ENCODE data around the gene SNAP23. TPM values are rescaled to one million over a fixed set of nuclear protein-coding genes. Genes with fewer than 3 reads are reported as not detected.

Gene SNAP23
- total and polyA plus RNA-seq, 2 experiments from 2014 or later = 13.3 to 31.2 TPM

DNA sequence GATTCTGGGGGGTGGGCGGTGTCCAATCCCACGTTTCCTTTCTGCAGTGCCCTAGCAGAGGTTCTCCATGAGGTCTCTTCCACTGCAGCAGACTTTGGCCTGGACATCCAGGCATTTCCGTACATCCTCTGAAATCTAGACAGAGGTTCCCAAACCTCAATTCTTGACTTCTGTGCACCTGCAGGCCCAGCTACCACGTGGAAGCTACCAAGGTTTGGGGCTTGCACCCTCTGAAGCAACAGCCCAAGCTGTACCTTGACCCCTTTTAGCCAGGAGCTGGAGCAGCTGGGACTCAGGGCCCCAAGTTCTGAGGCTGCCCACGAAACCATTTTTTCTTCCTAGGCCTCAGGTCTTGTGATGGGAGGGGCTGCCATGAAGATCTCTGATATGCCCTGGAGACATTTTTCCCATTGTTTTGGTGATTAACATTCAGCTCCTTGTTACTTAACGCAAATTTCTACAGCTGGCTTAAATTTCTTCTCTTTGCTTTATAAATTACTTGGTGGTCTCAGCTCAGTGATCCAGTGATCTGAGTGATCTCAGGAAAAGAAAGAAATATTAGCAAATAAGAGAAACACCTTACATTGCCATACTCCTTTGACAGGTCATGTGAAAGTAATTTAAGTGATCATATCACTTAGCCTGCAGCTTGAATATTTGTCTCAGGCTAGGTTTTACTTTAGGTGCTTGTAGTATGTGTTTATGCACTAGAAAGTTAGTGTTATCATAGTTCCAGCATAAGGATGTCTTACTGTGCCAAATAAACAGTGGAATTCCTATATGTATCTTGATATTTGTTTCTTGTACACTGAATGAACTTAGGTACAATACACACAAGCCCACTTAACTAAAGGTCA lies 3.0 kb downstream of the SNAP23 start:
- no peak for DNase-seq (ENCODE audit: low read depth in 1 of 2, low spot score in 1 of 2)
- H3K27me3 ChIP-seq = no peaks in the 10 kb centered on the region
- no peak overlapping the region for H3K4me3 ChIP-seq
- no peaks in the 10 kb centered on the region for H3K4me1 ChIP-seq (ENCODE audit: low read depth)
- H3K36me3 ChIP-seq = no peaks in the 10 kb centered on the region
- H3K9me3 ChIP-seq (ENCODE audit: low read depth) = no peaks in the 10 kb centered on the region
- H3K27ac ChIP-seq = no peak overlapping the region
- TF ChIP-seq, protein P1, sequence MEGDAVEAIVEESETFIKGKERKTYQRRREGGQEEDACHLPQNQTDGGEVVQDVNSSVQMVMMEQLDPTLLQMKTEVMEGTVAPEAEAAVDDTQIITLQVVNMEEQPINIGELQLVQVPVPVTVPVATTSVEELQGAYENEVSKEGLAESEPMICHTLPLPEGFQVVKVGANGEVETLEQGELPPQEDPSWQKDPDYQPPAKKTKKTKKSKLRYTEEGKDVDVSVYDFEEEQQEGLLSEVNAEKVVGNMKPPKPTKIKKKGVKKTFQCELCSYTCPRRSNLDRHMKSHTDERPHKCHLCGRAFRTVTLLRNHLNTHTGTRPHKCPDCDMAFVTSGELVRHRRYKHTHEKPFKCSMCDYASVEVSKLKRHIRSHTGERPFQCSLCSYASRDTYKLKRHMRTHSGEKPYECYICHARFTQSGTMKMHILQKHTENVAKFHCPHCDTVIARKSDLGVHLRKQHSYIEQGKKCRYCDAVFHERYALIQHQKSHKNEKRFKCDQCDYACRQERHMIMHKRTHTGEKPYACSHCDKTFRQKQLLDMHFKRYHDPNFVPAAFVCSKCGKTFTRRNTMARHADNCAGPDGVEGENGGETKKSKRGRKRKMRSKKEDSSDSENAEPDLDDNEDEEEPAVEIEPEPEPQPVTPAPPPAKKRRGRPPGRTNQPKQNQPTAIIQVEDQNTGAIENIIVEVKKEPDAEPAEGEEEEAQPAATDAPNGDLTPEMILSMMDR (IDR thresholded peaks at IDR 0.05; ENCODE audit: low read depth, low read length) = no peak

DNA sequence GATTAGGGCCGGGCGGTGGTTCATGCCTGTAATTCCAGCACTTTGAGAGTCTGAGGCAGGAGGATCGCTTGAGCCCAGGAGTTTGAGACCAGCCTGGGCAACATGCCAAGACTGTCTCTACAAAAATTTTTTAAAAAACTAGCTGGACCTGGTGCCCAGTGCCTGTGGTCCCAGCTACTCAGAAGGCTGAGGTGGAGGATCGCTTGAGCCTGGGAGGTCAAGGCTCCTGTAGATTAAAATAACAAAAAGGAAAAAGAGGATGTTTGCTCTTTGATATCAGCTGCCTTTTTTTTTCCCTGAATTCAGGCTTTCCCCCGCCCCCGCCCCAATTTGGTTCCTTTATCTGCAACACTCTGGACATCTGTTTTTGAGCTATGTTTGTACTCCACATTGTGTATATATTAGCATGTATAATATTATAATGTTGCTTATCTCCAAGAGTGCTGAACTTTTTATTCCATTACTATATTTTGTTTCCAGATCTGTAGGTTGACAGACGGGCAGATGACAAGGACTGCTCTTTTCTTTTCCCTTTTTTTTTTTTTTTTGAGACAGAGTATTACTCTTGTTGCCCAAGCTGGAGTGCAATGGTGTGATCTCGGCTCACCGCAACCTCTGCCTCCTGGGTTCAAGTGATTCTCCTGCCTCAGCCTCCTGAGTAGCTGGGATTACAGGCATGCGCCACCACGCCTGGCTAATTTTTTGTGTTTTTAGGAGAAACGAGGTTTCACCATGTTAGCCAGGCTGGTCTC lies 4.6 kb downstream of the SNAP23 start:
- peak in 1 of 2 donors; percentile 50 for DNase-seq (ENCODE audit: low read depth in 1 of 2, low spot score in 1 of 2)
- Histone ChIP-seq H3K27me3 (no peaks in the 10 kb centered on the region), H3K27ac (no peak overlapping the region), H3K9me3 (ENCODE audit: low read depth) (no peaks in the 10 kb centered on the region), H3K4me1 (ENCODE audit: low read depth) (no peaks in the 10 kb centered on the region), H3K4me3 (no peak overlapping the region), H3K36me3 (no peaks in the 10 kb centered on the region)
- TF ChIP-seq, protein P1 (IDR thresholded peaks at IDR 0.05; ENCODE audit: low read depth, low read length) = no peak

DNA sequence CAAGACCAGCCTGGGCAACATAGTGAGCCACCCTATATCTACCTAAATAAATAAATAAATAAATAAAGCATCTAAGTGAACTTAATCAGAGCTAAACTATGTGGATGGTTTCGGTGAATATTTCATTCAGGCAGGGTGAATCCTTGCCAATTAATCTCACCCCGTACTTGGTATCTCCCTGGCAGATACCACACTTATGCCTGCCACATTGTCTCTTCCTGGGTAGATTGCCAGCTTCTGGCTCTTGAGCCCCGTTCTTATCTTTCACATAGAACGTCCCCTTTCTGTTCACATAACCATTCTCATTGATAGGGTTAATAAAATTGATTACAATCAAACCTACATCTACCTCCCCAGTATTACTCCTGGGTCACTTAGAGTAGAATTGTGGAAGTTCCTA lies 7.0 kb downstream of the SNAP23 start:
- no peak overlapping the region for H3K4me3 ChIP-seq
- TF ChIP-seq, protein P1 (IDR thresholded peaks at IDR 0.05; ENCODE audit: low read depth, low read length) = no peak
- DNase-seq (ENCODE audit: low read depth in 1 of 2, low spot score in 1 of 2) = peak in 1 of 2 donors; percentile 21
- H3K27me3 ChIP-seq = no peaks in the 10 kb centered on the region
- H3K9me3 ChIP-seq (ENCODE audit: low read depth) = no peaks in the 10 kb centered on the region
- H3K36me3 ChIP-seq = no peaks in the 10 kb centered on the region
- no peak overlapping the region for H3K27ac ChIP-seq
- H3K4me1 ChIP-seq (ENCODE audit: low read depth) = no peaks in the 10 kb centered on the region

DNA sequence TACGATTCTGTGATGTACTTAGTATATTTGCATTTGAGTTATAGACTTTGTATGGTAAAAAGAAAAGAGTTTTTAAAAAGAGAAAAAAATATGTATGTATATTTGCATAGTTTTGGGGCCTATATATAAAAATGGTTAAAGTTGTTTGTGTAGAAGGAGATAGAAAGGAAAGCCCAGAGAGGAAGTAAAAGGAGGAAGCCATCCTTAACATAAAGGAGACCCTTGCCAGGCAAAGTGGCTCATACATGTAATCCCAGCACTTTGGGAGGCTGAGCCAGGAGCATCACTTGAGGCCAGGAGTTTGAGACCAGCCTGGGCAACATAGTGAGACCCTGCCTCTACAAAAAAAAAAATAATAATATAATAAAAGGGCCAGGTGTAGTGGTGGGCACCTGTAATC lies 8.4 kb downstream of the SNAP23 start:
- Histone ChIP-seq H3K4me3 (no peak overlapping the region), H3K27me3 (no peaks in the 10 kb centered on the region), H3K27ac (no peak overlapping the region), H3K4me1 (ENCODE audit: low read depth) (peaks cover 7% of the 10 kb centered on the region), H3K9me3 (ENCODE audit: low read depth) (no peaks in the 10 kb centered on the region), H3K36me3 (no peaks in the 10 kb centered on the region)
- no peak for DNase-seq (ENCODE audit: low read depth in 1 of 2, low spot score in 1 of 2)
- TF ChIP-seq, protein P1 (IDR thresholded peaks at IDR 0.05; ENCODE audit: low read depth, low read length) = no peak

DNA sequence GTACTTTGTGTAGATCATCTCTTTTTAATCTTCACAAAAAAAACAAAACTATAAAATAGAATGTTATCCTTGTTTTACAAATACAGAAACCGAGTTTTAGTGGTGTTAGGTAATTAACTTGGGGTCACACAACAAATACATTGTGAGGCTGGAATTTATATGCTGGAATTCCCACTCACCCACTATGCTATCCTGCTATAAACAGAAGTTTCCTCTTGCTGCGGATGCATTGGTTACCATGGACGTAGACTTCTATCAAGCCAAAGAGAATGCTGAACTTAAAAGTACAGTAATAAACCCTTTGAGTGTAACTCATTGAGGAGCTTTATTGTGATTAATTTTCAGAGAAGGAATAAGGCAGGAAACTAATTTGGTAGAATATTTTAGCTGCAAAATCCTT lies 9.2 kb downstream of the SNAP23 start:
- H3K4me1 ChIP-seq (ENCODE audit: low read depth) = peaks cover 8% of the 10 kb centered on the region
- no peaks in the 10 kb centered on the region for H3K36me3 ChIP-seq
- H3K9me3 ChIP-seq (ENCODE audit: low read depth) = no peaks in the 10 kb centered on the region
- H3K27ac ChIP-seq = no peak overlapping the region
- TF ChIP-seq, protein P1 (IDR thresholded peaks at IDR 0.05; ENCODE audit: low read depth, low read length) = no peak
- no peak for DNase-seq (ENCODE audit: low read depth in 1 of 2, low spot score in 1 of 2)
- H3K4me3 ChIP-seq = no peak overlapping the region
- H3K27me3 ChIP-seq = no peaks in the 10 kb centered on the region
